K562 (cell line): ENCODE results near the gene KCTD6. TPM values are rescaled to one million over a fixed set of nuclear protein-coding genes. Genes with fewer than 3 reads are reported as not detected.
A peak's percentile ranks its signal among the peaks of the same experiment; 100 is the strongest.

Experiments
- ATAC-seq: fragments of 200-7000 bp; cut with Tn5 transposase; 3 replicates; pipeline ENCODE4 v1.9.1; 2020; ENCODE audit warnings: moderate library complexity
- BruUV-seq: library from RNA; stranded (reverse); fragments of 400-500 nt; replicated peaks from 2 replicates; lab custom pipeline; 2021; lab: Mats Ljungman, UMichigan
- CTCF ChIA-PET: fragments of 300-600 bp; formaldehyde crosslinking; extraction: SDS; loops from one replicate; lab custom pipeline; 2021; ENCODE audit warnings: low intra/inter-chr PET ratio; lab: Yijun Ruan, JAX
- POLR2A ChIA-PET: fragments of 300-600, 350-650 bp; sonication (Branson Sonifier 250); formaldehyde crosslinking; extraction: SDS; loops from one replicate; lab custom pipeline; 2021; ENCODE audit warnings: antibody characterized with exemption, inconsistent platforms; lab: Yijun Ruan, JAX
- DNase-seq, 4 experiments: peaks; one replicate each; pipeline versions ENCODE4 v3.0.0 to v3.0.0-alpha.2; 2011 to 2018; ENCODE audit warnings: low spot score in 3 of 4, mixed read lengths in 3 of 4; ENCODE audit errors: extremely low read depth in 1 of 4
- FAIRE-seq: peaks from 2 replicates; lab custom pipeline; 2011; peaks lifted over from hg19 to GRCh38; lab: Jason Lieb, UNC
- H2AFZ ChIP-seq: 2 replicates; pipeline ENCODE4 v1.6.0; 2011; ENCODE audit warnings: low read depth, low read length, control low read depth, inconsistent platforms
- H3K27ac ChIP-seq: fragments of 200-600 bp; 3 replicates; pipeline ENCODE4 v1.8.0; 2011; ENCODE audit warnings: low read depth, mild to moderate bottlenecking, control low read depth, inconsistent platforms, low read length, moderate library complexity, mixed read lengths; ENCODE audit errors: extremely low read depth
- H3K27me3 ChIP-seq, 2 experiments: fragments of 300-600 bp in 1 of 2; 2 replicates in 1 of 2; 3 replicates in 1 of 2; pipeline versions ENCODE4 v1.6.0 to v1.8.0; 2011; ENCODE audit warnings: inconsistent platforms in 2 of 2, low read length in 2 of 2, mild to moderate bottlenecking in 1 of 2, mixed read lengths in 1 of 2, moderate library complexity in 1 of 2; ENCODE audit not compliant: control insufficient read depth in 2 of 2, insufficient read depth in 2 of 2
- H3K36me3 ChIP-seq: fragments of 300-600 bp; 3 replicates; pipeline ENCODE4 v1.8.0; 2011; ENCODE audit warnings: mild to moderate bottlenecking, low read length, inconsistent platforms; ENCODE audit not compliant: control insufficient read depth, insufficient read depth
- H3K4me1 ChIP-seq, 2 experiments: fragments of 200-600 bp in 1 of 2; replicated peaks in 1 of 2; 2 replicates in 1 of 2; 3 replicates in 1 of 2; pipeline versions ENCODE4 v1.5.1 to v1.8.0; 2011; ENCODE audit warnings: inconsistent platforms in 2 of 2, low read length in 2 of 2, mild to moderate bottlenecking in 1 of 2, mixed read lengths in 1 of 2, moderate library complexity in 1 of 2; ENCODE audit not compliant: control insufficient read depth in 2 of 2, insufficient read depth in 2 of 2
- H3K4me2 ChIP-seq: 2 replicates; pipeline ENCODE4 v1.6.1; 2011; ENCODE audit warnings: low read length, control low read depth, inconsistent platforms, mixed read lengths; ENCODE audit not compliant: insufficient read depth
- H3K4me3 ChIP-seq: fragments of 200-600 bp; sonication (generic), shearing (Covaris generic); 2 replicates; pipeline ENCODE4 v1.5.1; 2016; ENCODE audit warnings: control low read depth, inconsistent platforms
- H3K79me2 ChIP-seq: fragments of 200-600 bp; 3 replicates; pipeline ENCODE4 v1.8.0; 2011; ENCODE audit warnings: low read length, inconsistent platforms; ENCODE audit not compliant: control insufficient read depth, insufficient read depth
- H3K9ac ChIP-seq, 2 experiments: 2 replicates each; pipeline versions ENCODE4 v1.6.0 to v1.6.1; 2011; ENCODE audit warnings: low read depth in 2 of 2, low read length in 2 of 2, control low read depth in 1 of 2, inconsistent platforms in 1 of 2, mild to moderate bottlenecking in 1 of 2, mixed read lengths in 1 of 2; ENCODE audit not compliant: insufficient read depth in 1 of 2
- H3K9me1 ChIP-seq: one replicate; pipeline ENCODE4 v1.6.0; 2011; ENCODE audit warnings: inconsistent platforms, mild to moderate bottlenecking, low read length, moderate library complexity; ENCODE audit not compliant: control insufficient read depth, insufficient read depth
- H3K9me3 ChIP-seq: replicated peaks from 2 replicates; pipeline ENCODE4 v1.5.1; 2011; ENCODE audit warnings: low read depth, low read length, inconsistent platforms; ENCODE audit not compliant: control insufficient read depth, insufficient read depth
- H4K20me1 ChIP-seq: replicated peaks from 2 replicates; pipeline ENCODE4 v1.6.1; 2011; ENCODE audit warnings: low read length, inconsistent platforms, mixed read lengths; ENCODE audit not compliant: control insufficient read depth, insufficient read depth
- ARID1B ChIP-seq: fragments of 450-650 bp; IDR thresholded peaks from 2 replicates; pipeline ENCODE4 v1.6.1; 2016; ENCODE audit warnings: antibody characterized with exemption, mild to moderate bottlenecking, inconsistent platforms
- E2F3 ChIP-seq: fragments of 250-450 bp; sonication (Bioruptor Pico); IDR thresholded peaks from 2 replicates; pipeline ENCODE4 v1.4.0; 2020; ENCODE audit warnings: mild to moderate bottlenecking
- FOXJ2 ChIP-seq: fragments of 200-800 bp; sonication (Bioruptor generic); IDR thresholded peaks from 2 replicates; pipeline ENCODE4 v1.6.1; 2016; ENCODE audit warnings: missing genetic modification characterization, missing compliant biosample characterization
- HIVEP1 ChIP-seq: fragments of 250-450 bp; sonication (Bioruptor Pico); IDR thresholded peaks from 2 replicates; pipeline ENCODE4 v1.4.0; 2020; ENCODE audit warnings: mild to moderate bottlenecking
- L3MBTL2 ChIP-seq: fragments of 450-650 bp; IDR thresholded peaks from 2 replicates; pipeline ENCODE4 v1.6.1; 2016; ENCODE audit warnings: mild to moderate bottlenecking, moderate library complexity
- LCOR ChIP-seq: sonication (generic); formaldehyde crosslinking; IDR thresholded peaks from 2 replicates; pipeline ENCODE4 v1.8.0; 2022; ENCODE audit warnings: mild to moderate bottlenecking, missing genetic modification reagents
- PPARD ChIP-seq: fragments of 250-450 bp; sonication (Bioruptor Pico); IDR thresholded peaks from 2 replicates; pipeline ENCODE4 v1.8.0; 2022; ENCODE audit warnings: inconsistent platforms, mild to moderate bottlenecking, moderate library complexity
- RB1 ChIP-seq: fragments of 450-650 bp; IDR thresholded peaks from 2 replicates; pipeline ENCODE4 v1.6.1; 2017; ENCODE audit warnings: low read depth, mild to moderate bottlenecking
- ZBTB34 ChIP-seq: fragments of 250-450 bp; sonication (Bioruptor Pico); IDR thresholded peaks from 2 replicates; pipeline ENCODE4 v1.8.0; 2021; ENCODE audit warnings: mild to moderate bottlenecking, moderate library complexity
- ZBTB49 ChIP-seq: sonication (generic); formaldehyde crosslinking; IDR thresholded peaks from 2 replicates; pipeline ENCODE4 v1.8.0; 2022; ENCODE audit warnings: missing genetic modification reagents, mild to moderate bottlenecking, borderline replicate concordance
- ZNF174 ChIP-seq: fragments of 250-450 bp; sonication (Bioruptor Pico); IDR thresholded peaks from 2 replicates; pipeline ENCODE4 v1.4.0; 2020; ENCODE audit warnings: mild to moderate bottlenecking
- WGBS: fragments of 100-300 bp; shearing (Covaris generic); methylation state at CpG from one replicate; pipeline ENCODE4 v1.1.6; 2016; ENCODE audit warnings: low coverage, mixed read lengths; ENCODE audit not compliant: insufficient coverage; ENCODE audit errors: missing lambda C conversion rate; 5-methylcytosine and 5-hydroxymethylcytosine counted together
- in situ Hi-C: fragments of 300-500 bp; cut with MboI; formaldehyde crosslinking; loops from 4 replicates; pipeline ENCODE4 v1.15.0; 2018; ENCODE audit warnings: inconsistent platforms, mixed read lengths
- intact Hi-C: fragments of 100-400 bp; cut with micrococcal nuclease; formaldehyde crosslinking; loops from 2 replicates; pipeline ENCODE4 v1.14.2; 2022
- polyA plus RNA-seq, 8 experiments: library from polyadenylated mRNA; depleted of rRNA in 4 of 8; stranded (reverse) in 5 of 8; unstranded in 3 of 8; fragments of >200 nt; fragmentation: Nextera tagmentation in 2 of 8; fragmentation: Illumina TruSeq in 1 of 8; extraction: Ambion mirVana in 2 of 8; extraction: Trizol in 1 of 8; gene quantifications; 2 replicates each; pipeline versions ENCODE4 v1.2.1 to v1.2.3, GENCODE V29; 2011 to 2014; ENCODE audit warnings: inconsistent platforms in 1 of 8, missing spikeins in 1 of 8
- total RNA-seq, 7 experiments: library from RNA; depleted of rRNA in 6 of 7; stranded (reverse); fragments of >200 nt in 6 of 7; fragmentation: Illumina TruSeq in 2 of 7; extraction: Trizol in 2 of 7; gene quantifications; 2 replicates each; pipeline versions ENCODE4 v1.2.1 to v1.2.3, GENCODE V29; 2011 to 2021; ENCODE audit warnings: low replicate concordance in 1 of 7

The KCTD6 gene
- total and polyA plus RNA-seq, 9 of the 15 experiments (the other 6 are each of a cell fraction or from before 2014, with no cell fraction given), result 2.1 to 5.9 (median 4.5) TPM

GRCh38 chr3:58463181-58463941 is 28.5 kb upstream of the KCTD6 start (continued):
- TF ChIP-seq ZBTB49 (no peak), RB1 (0 out of 2 replicates have a peak, but pooled peaks have one; percentile 10)

- Histone ChIP-seq H3K36me3 (no peaks in the 10 kb centered on the region), H3K4me2 (peak overlapping the region; percentile 34; the same call in 1 of the 2 replicates), H3K4me3 (no peak overlapping the region), H3K4me1 (peaks cover 0 to 2% of the 10 kb centered on the region in 2 experiments; a peak in 1 of 5 replicates), H4K20me1 (no peaks in the 10 kb centered on the region), H3K79me2 (no peaks in the 10 kb centered on the region), H3K9me3 (no peaks in the 10 kb centered on the region), H3K27ac (no peak overlapping the region), H3K9me1 (no peaks in the 10 kb centered on the region), H3K9ac (no peak overlapping the region), H2AFZ (peak overlapping the region; percentile 75), H3K27me3 (0 out of 5 replicates have a peak, but pooled peaks cover 0 to 2% of the 10 kb centered on the region in 2 experiments)
- ATAC-seq, result no peak
- ChIA-PET POLR2A (no interaction called here), CTCF (interaction anchor here (1.4 kb wide), 1 partner anchor 68 kb away, joined by 7 read pairs; no protein-coding TSS in a partner anchor)
- 17% methylated on average over 5 of the region's 5 CpGs for WGBS
- no peak for FAIRE-seq
- intact Hi-C loops (loop anchor here (1.0 kb wide), 1 partner anchor 68 kb away; no protein-coding TSS in a partner anchor), in situ Hi-C loops (no loop called here)
- DNase-seq, result no peak
- BruUV-seq, result no TSS peak
- TF ChIP-seq ZNF174 (CRISPR knock-in tag) (no peak), FOXJ2 (tag) (no peak), ZBTB34 (CRISPR knock-in tag) (no peak), LCOR (CRISPR knock-in tag) (no peak), ARID1B (no peak), L3MBTL2 (no peak), E2F3 (CRISPR knock-in tag) (no peak), HIVEP1 (CRISPR knock-in tag) (no peak), PPARD (CRISPR knock-in tag) (no peak)
These were observed 28.0 kb upstream of the KCTD6 start for GRCh38 chr3:58463942-58464271.
